ENCODE measurements around the gene STX2.

- TF ChIP-seq CTCF (optimal IDR thresholded peaks at IDR 0.05 in 1 of 3, IDR thresholded peaks at IDR 0.05 in 1 of 3, conservative IDR thresholded peaks at IDR 0.05 in 1 of 3; ENCODE audit: extremely low read depth in 1 of 3, insufficient read depth in 2 of 3, low read length in 3 of 3) = no peak
- TF ChIP-seq EZH2 (IDR thresholded peaks at IDR 0.05; ENCODE audit: low read length) = no peak
Observed at GRCh38 chr12:130764073-130764472, 75.0 kb downstream of the STX2 start.
